Activated T-cell treated with anti-CD3 and anti-CD28 coated beads, Interleukin-2, amount 50 U/mL, for 72 hours (primary cell): ENCODE measurements around the gene UBP1. TPM values are rescaled to one million over a fixed set of nuclear protein-coding genes. Genes with fewer than 3 reads are reported as not detected.

Experiments
- total RNA-seq, 2 donors: library from RNA; stranded (reverse); gene quantifications; one replicate each; pipeline ENCODE4 v1.2.3, GENCODE V29; 2022

The UBP1 gene
- total RNA-seq, 2 donors from 2014 or later: 59.6 to 64.6 TPM

Other genes with a start within 250 kb of the UBP1 start
- not detected for gene SUSD5, start 221.6 kb downstream of the UBP1 start, total RNA-seq
- gene FBXL2, start 163.0 kb downstream of the UBP1 start, total RNA-seq: under 1 TPM in 1 of 2 donors, not detected in 1; 0.09 TPM